HG03432 (cell line): Measurements from ENCODE around the gene SIK3.

Experiments used
- ATAC-seq: cut with Tn5 transposase; IDR thresholded peaks from one replicate; pipeline ENCODE4 v1.9.1; 2021; ENCODE audit warnings: mild to moderate bottlenecking, moderate library complexity; ENCODE audit not compliant: unreplicated experiment

Gene SIK3

DNA sequence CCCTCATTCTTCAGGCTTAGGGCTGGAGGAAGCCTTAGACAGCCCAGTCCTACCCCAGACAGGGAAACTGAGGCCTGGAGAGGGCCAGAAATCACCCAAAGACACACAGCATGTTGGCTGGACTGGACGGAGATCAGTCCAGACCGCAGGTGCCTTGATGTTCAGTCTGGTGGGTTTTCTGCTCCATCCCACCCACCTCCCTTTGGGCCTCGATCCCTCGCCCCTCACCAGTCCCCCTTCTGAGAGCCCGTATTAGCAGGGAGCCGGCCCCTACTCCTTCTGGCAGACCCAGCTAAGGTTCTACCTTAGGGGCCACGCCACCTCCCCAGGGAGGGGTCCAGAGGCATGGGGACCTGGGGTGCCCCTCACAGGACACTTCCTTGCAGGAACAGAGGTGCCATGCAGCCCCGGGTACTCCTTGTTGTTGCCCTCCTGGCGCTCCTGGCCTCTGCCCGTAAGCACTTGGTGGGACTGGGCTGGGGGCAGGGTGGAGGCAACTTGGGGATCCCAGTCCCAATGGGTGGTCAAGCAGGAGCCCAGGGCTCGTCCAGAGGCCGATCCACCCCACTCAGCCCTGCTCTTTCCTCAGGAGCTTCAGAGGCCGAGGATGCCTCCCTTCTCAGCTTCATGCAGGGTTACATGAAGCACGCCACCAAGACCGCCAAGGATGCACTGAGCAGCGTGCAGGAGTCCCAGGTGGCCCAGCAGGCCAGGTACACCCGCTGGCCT lies 267.9 kb downstream of the SIK3 start:
- ATAC-seq = no peak

DNA sequence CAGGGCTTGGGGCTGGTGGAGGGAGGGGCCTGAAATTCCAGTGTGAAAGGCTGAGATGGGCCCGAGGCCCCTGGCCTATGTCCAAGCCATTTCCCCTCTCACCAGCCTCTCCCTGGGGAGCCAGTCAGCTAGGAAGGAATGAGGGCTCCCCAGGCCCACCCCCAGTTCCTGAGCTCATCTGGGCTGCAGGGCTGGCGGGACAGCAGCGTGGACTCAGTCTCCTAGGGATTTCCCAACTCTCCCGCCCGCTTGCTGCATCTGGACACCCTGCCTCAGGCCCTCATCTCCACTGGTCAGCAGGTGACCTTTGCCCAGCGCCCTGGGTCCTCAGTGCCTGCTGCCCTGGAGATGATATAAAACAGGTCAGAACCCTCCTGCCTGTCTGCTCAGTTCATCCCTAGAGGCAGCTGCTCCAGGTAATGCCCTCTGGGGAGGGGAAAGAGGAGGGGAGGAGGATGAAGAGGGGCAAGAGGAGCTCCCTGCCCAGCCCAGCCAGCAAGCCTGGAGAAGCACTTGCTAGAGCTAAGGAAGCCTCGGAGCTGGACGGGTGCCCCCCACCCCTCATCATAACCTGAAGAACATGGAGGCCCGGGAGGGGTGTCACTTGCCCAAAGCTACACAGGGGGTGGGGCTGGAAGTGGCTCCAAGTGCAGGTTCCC lies 268.6 kb downstream of the SIK3 start, which contains the start of gene APOC3:
Gene APOC3 (plus strand): TSS at position 383 of the 659 bp plus-strand sequence. CDS start 676 bp downstream, outside the sequence.
- ATAC-seq = no peak

DNA sequence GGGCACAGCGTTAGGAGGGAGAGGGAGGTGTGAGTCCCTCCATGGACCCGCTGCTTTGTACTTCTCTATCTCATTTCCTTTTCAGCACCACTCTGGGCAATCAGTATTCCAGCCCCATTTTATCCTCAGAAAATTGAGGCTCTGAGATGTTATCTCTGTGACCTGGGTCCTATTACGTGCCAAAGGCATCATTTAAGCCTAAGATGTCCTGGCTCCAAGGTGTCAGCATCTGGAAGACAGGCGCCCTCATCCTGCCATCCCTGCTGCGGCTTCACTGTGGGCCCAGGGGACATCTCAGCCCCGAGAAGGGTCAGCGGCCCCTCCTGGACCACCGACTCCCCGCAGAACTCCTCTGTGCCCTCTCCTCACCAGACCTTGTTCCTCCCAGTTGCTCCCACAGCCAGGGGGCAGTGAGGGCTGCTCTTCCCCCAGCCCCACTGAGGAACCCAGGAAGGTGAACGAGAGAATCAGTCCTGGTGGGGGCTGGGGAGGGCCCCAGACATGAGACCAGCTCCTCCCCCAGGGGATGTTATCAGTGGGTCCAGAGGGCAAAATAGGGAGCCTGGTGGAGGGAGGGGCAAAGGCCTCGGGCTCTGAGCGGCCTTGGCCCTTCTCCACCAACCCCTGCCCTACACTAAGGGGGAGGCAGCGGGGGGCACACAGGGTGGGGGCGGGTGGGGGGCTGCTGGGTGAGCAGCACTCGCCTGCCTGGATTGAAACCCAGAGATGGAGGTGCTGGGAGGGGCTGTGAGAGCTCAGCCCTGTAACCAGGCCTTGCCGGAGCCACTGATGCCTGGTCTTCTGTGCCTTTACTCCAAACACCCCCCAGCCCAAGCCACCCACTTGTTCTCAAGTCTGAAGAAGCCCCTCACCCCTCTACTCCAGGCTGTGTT lies 269.4 kb downstream of the SIK3 start:
- ATAC-seq = no peak

DNA sequence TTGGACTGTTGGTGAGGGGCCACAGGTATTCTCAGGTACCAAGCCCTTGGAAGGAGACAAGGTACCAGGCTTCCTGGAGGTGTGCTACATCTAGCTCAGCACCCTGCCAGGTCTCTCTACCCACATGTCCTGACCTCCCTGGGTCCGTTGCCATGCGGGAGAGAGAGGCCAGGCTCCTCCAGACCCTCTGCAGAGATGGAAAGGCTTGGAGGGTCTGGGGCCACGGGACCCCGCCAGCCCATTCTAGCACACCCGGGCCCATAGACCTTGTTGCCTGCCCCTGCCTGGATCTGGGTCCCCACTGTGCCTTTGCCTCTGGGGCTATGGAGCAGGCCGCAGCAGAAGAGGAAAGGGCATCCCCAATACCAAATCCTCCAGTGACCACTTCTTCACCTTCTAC lies 270.8 kb downstream of the SIK3 start:
- no peak for ATAC-seq

DNA sequence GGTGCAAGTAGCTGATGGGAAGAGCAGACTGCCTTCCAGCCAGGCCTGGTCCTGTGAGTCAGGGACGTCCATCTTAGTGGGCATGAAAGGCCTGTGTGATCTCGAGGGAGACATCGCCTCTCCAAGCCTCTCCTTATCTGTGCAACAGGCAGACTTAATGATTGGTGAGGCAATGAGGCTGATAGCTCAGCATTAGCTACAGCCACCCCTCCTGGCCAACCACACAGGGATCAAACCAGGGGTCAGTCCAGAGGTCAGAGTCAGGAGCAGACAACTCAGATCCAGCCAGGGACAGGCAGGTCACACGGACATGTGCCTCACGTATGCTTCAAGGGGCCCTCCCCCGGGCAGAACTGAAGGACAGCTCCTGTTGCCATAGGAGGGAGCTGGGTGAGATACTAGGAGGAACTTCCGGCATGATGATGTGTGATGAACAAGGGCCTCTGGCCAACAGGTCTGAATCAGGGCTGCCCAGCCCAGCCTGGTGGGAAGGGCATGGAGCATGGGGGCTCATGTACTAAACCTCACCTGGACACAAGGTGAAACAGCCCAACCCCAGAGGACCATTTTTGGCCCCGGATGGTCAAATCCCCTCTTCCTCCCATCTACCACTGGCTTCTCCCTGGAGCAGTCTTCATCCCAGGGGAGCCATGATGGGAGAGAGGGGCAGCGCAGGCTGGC lies 271.3 kb downstream of the SIK3 start:
- no peak for ATAC-seq

DNA sequence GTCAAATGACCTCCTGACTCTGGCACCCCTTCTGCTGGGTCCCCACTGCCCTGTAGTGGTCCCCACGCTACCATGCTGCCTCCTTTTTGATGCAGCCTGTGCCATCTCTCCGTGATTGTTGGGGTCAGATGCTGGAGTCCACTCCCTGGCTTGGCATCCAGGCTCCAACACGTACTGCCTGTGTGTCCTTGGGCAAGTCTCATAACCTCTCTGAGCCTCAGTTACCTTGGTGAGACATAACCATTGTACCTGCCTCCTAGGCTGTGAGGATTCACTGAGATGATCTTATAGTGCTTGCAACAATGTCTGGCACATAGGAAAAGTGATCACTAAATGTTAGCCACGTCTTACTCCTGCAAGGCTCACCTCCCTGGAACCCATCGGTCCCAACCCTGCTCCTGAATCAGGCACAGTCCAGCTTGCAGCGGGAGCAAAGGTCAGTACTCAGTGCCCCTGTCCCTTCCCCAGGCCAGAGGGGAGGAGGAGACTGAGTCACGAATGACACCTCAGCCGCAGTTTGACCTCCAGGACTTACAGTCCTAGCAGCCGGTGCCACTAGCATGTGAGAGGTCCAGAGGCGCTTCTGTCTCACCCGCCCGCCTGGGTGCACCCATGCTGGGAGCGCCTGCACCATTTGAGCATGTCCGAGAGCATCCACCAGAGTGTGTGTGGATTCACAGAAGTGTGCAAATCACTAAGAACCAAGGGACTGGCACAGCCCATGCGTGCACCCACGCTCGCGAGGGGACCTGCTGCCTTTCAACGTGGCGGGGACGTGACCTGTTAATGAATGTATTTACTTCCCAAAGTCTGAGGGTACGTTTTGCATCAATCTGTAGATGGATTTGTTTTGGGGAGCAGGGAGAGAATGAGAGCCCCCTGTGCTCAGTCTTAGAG lies 272.1 kb downstream of the SIK3 start:
- no peak for ATAC-seq

DNA sequence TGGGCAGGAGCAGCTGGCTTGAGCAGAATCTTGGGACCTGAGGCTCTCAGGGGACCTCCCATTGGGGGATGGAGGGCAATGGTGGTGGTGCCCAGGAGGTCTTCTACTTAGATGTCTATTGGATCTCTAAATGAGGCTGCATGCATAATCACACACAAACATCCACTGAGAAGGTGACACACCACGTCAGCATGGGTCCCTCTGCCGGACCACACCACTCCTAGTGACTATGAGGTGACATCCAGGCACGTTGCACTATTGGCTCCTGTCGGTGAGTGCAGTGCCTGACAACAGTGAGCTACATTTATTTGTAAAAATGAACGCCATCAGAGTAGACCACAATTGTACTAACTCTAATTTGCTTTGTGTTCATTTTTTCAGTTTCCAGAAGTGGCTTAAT lies 272.8 kb downstream of the SIK3 start:
- no peak for ATAC-seq

DNA sequence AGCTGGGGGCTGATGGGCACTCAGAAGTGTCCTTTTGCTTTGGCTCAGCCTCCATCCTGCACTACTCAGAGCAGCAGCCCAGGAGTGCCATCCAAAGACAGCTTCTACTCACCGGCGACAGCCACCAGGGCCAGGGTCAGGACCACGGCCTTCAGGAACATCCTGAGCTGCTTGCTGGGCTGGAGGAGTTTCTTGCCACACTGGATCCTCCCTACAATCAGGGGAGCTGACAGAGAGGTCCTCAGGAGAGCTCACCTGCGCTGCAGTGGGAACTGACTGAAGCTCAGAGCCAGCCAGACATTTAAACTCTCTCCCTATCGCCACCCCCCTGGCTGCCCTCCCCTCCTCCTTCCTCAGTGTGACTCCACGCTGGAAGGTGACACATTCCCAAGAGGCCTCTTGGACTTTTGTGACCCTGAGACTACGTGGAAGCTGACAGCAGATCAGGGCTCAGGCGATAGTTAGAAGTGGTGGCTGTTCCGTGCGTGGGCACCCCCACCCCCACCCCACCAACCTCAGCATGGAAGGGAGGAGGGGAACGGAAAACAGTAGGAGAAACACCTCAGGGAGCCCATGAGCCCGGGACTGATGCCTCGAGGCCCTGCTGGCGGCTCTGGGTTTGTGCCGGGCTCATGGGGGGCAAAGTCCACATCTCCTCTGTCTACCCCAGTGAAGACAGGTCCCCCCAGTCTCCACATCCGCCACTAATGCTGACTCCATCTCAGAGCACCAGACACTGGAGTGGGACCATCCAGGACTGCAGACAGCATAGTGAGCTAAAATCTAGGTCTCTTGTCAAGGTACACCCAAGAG lies 275.0 kb downstream of the SIK3 start, which contains the start of gene APOA4:
Gene APOA4 (minus strand): TSS at position 274 of the 813 bp plus-strand sequence. CDS start 113 bp downstream, at position 161.
- ATAC-seq = no peak

DNA sequence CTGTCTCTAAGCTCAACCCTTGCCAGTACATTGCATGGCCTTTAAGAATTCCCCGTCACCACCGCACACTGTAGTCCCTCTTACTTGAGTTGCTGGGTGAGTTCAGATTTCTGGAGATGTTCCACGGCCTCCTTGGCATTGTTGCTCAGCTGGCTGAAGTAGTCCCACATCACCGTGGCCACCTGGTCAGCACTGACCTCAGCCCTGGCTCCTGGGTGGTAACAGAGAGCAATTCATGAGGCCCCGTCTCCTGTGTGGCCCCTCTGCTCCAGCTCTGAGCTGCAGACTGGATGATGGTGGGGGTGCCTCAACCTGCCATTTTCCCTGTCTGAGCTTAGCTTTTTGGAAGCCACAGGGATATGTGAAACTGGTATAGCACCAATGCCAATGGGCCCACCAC lies 275.7 kb downstream of the SIK3 start:
- no peak for ATAC-seq

DNA sequence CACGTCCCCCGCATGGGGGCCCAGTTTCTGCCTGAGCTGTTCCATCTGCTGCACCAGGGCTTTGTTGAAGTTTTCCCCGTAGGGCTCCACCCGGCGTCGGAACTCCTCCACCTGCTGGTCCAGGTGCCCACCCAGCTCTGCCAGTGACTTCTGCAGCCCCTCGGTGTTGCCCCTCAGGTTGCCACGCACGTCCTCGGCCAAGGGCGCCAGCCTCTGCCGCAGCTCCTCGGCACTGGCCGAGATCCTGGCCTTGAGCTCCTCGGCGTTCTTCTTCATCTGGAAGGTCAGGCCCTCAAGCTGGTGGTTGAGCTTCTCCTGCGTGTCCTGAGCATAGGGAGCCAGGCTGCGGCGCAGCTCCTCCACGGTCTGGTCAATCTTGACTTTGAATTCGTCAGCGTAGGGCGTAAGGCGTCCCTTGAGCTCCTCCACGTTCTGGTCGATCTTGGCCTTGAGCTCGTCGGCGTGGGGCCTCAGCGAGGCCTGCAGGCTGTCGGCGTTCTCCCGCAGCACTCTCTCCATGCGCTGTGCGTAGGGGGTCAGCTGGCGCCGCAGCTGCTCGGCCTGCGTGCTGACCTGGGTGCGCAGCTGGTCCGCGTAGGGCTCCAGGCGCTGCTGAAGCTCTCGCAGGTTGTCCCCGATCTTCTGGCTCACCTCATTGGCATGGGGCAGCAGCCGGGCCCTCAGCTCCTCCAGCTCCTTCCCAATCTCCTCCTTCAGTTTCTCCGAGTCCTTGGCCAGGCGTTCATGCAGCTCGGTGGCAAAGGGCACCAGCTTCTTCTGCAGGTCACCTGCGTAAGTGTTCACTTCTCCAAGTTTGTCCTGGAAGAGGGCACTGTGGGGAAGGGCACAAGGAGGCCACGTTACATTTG lies 276.9 kb downstream of the SIK3 start:
- ATAC-seq = no peak

DNA sequence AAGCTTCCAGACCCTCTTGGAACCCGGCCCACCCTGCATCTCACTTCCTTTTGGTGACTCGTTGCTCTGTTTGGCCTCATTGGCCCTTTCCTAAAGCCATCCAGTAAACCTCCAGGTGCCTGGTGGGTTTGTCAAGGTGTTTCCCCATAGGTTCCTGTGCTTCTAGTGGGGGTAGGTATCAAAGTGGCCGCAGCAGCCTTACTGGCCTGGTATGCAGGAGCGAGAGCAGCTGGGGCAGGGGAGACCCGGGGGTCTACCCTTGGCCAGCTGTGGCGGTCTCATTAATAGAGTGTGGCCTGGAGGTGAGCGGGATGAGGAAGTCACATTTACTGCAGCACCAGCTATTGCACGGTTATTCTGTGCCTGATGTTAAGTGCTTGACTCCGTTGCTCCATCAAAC lies 279.2 kb downstream of the SIK3 start:
- ATAC-seq = no peak

DNA sequence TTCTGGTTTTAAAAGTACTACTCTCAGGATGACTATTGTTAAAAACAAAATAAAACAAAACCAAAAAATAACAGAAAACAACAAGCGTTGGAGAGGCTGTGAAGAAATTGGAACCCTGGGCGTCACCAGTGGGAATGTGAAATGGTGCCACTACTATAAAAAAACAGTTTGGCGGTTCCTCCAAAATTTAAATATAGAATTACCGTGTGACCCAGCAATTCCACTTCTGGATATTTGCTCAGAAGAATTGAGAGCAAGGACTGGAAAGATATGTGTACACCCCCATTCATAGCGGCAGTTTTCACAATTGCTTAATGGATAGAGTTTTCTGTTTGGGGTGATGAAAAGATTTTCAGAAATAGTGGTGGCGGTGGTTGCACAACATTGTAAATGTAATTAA lies 283.7 kb downstream of the SIK3 start:
- ATAC-seq = no peak

DNA sequence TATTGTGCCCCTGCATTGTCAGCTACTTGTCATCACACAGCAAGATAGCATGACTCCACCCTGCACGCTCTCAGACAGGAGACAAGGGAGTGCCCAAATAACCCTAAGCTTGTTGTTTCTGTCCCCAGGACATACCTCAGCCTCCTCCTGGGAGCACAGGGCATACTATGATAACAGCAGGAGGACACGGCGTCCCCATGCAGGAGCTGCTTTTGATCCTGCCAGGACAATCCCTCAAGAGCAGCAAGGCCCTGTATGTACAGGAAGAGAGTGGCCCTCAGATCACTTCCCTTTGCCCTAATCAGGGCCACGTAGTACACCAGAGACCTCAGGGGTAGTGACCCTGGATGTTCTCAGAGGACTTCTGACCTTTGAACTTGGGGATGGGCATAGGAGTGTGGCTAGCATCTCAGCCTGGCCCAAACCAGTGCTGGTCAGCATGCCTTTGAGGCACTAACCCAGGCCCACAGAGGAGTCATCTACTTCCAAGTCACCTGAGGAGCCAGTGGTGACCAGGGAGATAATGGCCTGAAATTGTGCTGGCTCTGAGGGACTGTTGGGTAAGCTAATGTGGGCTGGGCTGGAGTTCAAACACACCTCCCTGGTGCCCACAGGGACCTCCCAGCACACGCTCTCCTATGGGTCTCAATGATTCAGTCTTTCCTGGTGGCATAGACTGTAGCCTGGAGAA lies 284.3 kb downstream of the SIK3 start:
- no peak for ATAC-seq

DNA sequence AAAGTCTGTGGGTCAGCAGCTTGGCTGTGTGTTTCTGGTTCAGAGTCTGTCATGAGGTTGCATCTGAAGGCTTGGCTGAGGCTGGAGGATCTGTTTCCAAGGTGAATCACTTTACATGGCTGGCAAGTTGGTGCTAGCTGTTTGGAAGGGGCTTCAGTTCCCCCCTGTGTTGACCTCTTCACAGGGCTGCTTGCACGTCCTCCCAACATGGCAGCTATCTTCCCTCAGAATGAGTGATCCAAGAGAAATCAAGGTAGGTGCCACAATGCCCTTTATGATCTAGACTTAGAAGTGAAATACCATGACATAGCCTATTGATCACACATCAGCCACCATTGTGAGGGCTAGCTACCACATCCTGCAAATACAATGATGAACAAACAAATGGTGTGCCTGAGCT lies 285.1 kb downstream of the SIK3 start:
- ATAC-seq = no peak

DNA sequence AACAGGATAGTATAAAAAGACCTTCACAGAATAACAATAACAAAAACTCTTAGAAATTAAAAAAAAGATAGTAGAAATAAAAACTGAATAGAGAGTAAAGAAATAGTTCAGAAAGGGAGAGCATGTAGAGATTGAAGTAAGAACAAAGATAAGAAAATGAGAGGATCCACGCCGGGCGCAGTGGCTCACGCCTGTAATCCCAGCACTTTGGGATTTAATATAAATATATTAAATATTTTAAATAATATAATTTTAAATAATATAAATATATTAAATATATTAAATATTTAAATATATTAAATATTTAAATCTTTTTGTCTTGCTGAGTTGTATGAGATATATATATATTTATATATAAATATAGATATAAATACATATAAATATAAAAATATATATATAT lies 286.1 kb downstream of the SIK3 start:
- no peak for ATAC-seq

DNA sequence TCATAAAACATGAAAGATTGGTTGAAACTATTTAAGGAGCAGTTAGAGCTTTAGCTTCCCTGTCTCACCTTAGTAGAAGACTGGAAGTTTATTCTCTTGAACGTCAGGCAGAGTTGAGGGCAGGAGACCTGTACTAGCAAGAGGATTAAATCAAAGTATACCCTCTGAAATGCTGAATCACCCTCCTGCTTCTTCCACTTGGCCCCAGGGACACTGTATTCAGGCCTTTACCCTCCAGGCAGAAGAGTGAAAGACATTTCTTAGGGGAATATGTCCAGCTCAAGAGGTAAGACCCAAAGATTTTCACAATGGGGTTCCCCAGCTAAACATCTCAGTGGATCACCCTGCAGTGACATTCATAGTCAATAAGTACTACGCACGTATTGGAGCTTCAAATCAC lies 287.0 kb downstream of the SIK3 start:
- no peak for ATAC-seq
